GM23338 (cell line): Measurements from ENCODE around the gene IMMP1L.

Experiments used
- CREB1 ChIP-seq: fragments of 250-450 bp; sonication (Bioruptor Pico); IDR thresholded peaks from 2 replicates; pipeline ENCODE4 v1.5.0; 2020; ENCODE audit warnings: low read depth, mild to moderate bottlenecking, moderate library complexity
- CTCF ChIP-seq, 2 experiments: fragments of 200-600 bp in 1 of 2; sonication (generic) in 1 of 2; conservative IDR thresholded peaks; 2 replicates each; pipeline versions ENCODE4 v1.5.1 to v1.6.1; 2016 to 2017; ENCODE audit warnings: antibody characterized with exemption in 2 of 2, low read depth in 2 of 2, mild to moderate bottlenecking in 2 of 2, moderate library complexity in 1 of 2
- EZH2 ChIP-seq: fragments of 200-600 bp; sonication (generic); IDR thresholded peaks from one replicate; pipeline ENCODE4 v1.8.0; 2017; ENCODE audit warnings: antibody characterized with exemption, mild to moderate bottlenecking, low read depth; ENCODE audit not compliant: unreplicated experiment
- EZH2phosphoT487 ChIP-seq: fragments of 200-600 bp; sonication (generic); IDR thresholded peaks from one replicate; pipeline ENCODE4 v1.8.1; 2018; ENCODE audit warnings: antibody characterized with exemption; ENCODE audit not compliant: unreplicated experiment
- JUNB ChIP-seq: IDR thresholded peaks from one replicate; pipeline ENCODE4 v1.6.1; 2016; ENCODE audit warnings: antibody characterized with exemption; ENCODE audit not compliant: unreplicated experiment
- POLR2AphosphoS5 ChIP-seq: IDR thresholded peaks from 2 replicates; pipeline ENCODE4 v1.6.1; 2016; ENCODE audit warnings: antibody characterized with exemption, low read depth
- REST ChIP-seq: IDR thresholded peaks from one replicate; pipeline ENCODE4 v1.6.1; 2018; ENCODE audit warnings: antibody characterized with exemption; ENCODE audit not compliant: unreplicated experiment
- ZNF331 ChIP-seq: fragments of 250-450 bp; sonication (Bioruptor Pico); IDR thresholded peaks from 2 replicates; pipeline ENCODE4 v1.5.0; 2020; ENCODE audit warnings: low read depth, mild to moderate bottlenecking, moderate library complexity

DNA sequence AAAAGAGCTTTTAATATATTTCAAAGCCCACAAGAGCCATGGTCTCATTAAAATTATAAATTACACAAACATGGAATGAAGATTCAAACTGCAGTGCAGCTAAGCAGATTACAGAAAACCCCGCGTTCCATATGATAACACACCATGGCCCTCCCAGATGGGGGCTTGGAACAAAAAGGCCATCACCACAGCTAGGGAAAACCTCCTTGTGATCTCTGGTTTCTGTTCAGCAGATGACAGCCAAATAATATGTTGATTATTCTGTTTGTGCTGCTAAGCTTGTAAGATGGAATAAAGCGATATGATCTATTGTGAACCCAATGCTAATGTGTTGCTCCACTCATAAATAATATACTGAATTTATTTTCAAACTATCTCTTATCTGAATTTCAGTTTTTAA lies 28.5 kb downstream of the IMMP1L start:
- TF ChIP-seq CTCF (conservative IDR thresholded peaks at IDR 0.05; ENCODE audit: low read depth in 2 of 2): no peak
- TF ChIP-seq EZH2phosphoT487: no peak
- no peak for TF ChIP-seq EZH2
- TF ChIP-seq JUNB: no peak
- TF ChIP-seq REST: no peak
- TF ChIP-seq CREB1 (CRISPR knock-in tag): no peak
- no peak for TF ChIP-seq ZNF331
- TF ChIP-seq POLR2AphosphoS5: no peak
